Measurements from ENCODE around the gene PML.

Gene PML

DNA sequence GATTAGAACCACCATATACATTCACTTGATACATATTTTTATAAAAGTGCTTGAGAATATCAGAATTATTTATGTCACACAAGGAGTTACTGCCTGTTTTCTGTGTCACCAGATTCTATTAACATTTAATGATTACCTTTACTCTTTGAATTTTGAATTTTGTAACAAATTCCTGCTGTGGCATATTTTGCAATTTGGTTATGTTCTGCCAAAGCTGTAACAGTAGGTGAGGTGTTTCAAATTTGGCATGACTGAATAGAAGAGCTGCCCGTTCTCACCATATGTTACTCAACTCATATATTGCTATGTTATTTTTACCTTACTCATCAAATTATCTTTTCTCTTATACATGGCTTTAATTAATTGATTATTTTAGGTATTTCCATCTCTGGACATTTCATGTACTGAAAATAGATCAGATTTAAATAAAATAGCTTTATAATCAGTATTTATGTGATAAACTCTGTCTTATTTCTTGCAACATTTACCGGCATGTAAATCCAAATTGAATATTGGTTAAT is 18.9 kb downstream of the PML start:
- DNase-seq, result no peak

DNA sequence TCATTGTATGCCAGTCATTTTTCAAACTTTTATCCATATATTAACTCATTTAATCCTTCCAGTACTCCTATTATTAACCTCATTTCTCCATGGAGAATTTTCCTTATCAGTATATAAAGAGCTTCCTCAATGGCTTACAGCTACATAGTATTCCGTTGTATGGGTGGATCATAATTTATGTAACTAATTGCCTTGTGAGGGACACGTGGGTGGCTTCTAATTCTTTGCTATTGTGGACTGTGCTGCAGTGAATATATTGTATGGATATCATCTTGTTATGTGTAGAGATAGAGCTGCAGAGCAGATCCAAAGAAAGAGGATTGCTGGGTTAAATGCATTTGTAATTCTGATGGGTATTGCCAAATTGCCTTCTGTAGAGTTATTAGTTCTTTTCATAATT is 25.2 kb downstream of the PML start:
- no peak for DNase-seq

DNA sequence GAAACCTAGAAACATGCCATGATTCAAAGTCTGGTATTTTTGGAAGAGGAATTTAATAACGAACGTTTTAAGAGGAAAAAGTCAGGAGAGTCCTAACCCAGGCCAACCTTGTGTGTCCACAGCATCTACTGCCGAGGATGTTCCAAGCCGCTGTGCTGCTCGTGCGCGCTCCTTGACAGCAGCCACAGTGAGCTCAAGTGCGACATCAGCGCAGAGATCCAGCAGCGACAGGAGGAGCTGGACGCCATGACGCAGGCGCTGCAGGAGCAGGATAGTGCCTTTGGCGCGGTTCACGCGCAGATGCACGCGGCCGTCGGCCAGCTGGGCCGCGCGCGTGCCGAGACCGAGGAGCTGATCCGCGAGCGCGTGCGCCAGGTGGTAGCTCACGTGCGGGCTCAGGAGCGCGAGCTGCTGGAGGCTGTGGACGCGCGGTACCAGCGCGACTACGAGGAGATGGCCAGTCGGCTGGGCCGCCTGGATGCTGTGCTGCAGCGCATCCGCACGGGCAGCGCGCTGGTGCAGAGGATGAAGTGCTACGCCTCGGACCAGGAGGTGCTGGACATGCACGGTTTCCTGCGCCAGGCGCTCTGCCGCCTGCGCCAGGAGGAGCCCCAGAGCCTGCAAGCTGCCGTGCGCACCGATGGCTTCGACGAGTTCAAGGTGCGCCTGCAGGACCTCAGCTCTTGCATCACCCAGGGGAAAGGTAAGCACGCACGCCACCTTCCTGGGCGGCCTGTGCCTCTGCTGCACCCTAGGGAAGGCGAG is 28.4 kb downstream of the PML start:
- DNase-seq, result no peak

DNA sequence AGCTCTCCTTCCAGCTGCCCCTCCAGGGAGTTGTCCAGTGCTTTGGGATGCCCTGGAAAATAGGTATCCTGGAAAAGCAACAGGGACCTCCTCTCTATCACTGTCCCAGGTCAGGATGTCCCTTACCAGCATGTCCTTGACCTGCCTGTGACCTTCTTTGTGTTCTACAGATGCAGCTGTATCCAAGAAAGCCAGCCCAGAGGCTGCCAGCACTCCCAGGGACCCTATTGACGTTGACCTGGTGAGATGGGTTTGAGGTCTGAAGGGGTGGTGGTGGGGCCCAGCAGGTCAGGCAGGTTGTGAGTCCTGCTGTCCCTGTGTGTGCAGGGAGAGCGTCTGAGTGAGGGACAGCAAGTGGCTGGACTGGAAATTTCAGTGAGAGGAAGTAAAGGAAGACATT is 30.2 kb downstream of the PML start:
- no peak for DNase-seq

DNA sequence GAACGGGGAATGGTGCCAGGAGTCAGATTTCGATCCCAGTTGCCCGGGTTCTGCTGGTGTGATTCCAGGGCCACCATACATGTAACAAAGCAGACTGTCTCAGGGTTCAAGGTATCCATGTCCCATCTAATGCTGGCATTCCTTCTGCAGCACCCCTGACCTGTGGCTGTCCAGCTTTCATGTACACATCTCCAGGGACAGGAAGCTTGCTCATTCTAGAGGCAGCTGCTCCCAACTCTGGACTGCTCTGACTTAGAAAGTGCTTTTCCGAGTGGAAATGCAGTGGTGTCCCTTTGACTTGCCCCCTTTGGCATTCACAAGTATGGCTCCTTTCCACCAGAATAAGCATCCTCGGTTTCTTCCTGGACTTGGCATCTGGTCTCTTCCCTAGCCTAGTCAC is 30.9 kb downstream of the PML start:
- no peak for DNase-seq

DNA sequence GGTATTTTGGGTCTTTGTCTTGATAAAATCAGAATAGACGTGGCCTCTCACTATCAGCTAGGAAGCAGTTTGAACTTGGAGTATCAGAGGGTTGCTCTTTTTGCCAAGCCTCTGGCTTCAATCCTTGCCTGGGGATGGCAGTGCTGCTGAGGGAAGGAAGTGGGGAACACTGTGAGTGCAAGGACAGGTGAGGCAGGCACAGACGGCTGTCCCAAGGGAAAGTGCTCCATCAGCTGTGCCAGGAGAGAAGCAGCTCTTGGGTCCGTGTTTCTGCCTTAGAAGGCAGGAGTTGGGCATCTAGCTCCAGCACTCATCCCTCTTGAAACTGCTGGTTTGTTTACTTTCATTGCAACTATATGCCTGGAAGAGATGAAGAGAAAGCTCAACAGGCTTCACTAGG is 33.2 kb downstream of the PML start:
- no peak for DNase-seq

DNA sequence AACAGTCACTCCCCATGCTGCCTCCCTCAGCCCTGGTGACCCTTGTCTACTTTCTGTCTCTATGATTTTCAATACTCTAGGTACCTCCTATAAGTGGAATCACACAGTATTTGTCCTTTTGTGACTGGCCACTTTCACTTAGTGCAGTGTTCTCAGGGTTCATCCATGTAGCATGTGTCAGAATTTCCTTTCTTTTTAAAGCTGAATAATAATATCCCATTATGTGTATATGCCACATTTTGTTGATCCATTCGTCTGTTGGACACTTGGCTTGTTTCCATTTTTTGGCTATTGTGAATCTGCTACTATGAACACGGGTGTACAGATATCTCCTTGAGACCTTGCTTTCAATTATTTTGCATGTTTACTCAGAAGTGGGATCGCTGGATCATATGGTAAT is 34.1 kb downstream of the PML start:
- no peak for DNase-seq

DNA sequence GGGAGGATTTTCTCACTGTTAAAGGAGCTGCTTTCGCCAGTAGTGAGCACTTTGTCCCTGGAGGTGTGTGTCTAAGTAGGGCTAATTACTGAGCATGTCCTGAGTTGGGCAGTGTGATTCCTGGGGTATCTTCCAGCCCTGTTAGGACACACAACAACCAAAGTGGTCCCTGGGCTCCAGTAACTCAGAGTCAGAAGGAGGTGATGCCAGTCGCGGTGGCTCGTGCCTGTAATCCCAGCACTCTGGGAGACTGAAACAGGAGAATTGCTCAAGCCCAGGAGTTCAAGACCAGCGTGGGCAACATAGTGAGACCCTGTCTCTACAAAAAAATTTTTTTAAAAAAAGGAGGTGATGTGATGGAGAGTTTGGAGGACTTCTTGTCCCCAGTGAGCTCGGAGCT is 37.5 kb downstream of the PML start:
- DNase-seq, result no peak

DNA sequence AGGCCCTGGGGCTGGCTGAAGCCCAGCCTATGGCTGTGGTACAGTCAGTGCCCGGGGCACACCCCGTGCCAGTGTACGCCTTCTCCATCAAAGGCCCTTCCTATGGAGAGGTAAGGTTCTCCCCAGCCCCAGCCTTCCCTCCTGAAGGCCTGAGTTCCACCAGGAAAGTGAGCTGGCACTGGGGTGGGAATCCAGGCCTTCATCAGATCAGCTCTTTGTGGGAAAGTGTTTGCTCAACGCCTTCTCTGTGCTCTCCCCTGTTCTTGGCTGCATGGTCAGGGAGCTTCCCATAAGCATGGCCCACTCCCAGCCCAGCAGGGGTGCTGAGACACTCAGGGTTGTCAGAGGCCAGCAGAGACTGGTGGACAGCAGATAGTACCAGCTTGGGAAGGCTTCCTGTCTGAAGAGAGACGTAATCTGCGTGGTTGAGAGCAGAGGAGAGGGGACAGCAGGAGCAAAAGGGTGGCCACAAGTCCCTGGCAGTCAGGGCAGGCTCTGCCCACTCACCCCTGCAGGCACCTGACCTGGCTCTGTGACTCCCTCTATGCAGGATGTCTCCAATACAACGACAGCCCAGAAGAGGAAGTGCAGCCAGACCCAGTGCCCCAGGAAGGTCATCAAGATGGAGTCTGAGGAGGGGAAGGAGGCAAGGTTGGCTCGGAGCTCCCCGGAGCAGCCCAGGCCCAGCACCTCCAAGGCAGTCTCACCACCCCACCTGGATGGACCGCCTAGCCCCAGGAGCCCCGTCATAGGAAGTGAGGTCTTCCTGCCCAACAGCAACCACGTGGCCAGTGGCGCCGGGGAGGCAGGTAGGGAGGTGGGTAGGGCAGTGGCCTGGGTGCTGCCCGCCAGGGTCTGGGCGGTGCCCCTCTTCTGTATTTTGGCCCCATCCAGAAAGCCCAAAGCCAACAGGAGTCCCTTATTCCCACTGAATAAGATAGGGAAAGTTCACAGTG is 38.4 kb downstream of the PML start:
- DNase-seq, result no peak

DNA sequence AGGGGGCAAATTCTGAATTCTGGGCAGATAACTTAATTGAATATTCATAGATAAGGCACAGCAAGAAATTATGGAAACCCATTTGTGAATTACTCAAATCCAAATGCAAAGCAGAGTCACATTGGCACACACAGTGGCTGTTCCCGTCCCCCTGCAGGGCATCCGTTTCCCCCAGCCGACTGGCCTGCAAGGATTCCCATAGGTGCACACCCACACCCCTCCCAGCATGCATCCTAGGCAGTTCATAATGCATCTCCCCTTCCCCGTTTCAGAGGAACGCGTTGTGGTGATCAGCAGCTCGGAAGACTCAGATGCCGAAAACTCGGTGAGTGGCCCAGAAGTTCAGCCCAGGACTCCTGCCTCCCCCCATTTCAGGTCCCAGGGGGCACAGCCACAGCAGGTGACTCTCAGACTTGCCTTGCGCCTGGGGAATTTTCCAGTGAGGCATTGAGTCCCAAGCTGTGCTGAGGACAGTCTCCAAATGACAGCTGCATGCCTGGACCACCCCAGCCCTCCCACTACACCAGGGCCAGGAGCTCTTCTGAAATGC is 39.8 kb downstream of the PML start:
- no peak for DNase-seq

DNA sequence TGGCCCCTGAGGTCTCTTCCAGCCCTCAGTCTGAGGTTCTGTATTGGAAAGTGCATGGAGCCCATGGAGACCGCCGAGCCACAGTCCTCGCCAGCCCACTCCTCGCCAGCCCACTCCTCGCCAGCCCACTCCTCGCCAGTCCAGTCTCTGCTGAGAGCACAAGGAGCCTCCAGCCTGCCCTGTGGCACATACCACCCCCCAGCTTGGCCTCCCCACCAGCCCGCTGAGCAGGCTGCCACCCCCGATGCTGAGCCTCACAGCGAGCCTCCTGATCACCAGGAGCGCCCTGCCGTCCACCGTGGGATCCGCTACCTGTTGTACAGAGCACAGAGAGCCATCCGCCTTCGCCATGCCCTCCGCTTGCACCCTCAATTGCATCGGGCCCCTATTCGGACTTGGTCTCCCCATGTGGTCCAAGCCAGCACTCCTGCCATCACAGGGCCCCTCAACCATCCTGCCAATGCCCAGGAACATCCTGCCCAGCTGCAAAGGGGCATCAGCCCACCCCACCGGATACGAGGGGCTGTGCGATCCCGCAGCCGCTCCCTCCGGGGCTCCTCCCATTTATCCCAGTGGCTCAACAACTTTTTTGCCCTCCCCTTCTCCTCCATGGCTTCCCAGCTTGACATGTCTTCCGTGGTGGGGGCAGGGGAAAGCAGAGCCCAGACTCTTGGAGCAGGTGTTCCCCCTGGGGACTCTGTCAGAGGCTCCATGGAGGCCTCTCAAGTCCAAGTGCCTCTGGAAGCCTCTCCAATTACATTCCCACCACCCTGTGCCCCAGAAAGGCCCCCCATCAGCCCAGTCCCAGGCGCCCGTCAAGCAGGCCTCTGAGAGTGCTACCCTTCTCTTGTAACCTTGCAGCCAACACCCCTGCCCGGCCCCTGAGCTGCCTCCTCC is 40.9 kb downstream of the PML start:
- no peak for DNase-seq

DNA sequence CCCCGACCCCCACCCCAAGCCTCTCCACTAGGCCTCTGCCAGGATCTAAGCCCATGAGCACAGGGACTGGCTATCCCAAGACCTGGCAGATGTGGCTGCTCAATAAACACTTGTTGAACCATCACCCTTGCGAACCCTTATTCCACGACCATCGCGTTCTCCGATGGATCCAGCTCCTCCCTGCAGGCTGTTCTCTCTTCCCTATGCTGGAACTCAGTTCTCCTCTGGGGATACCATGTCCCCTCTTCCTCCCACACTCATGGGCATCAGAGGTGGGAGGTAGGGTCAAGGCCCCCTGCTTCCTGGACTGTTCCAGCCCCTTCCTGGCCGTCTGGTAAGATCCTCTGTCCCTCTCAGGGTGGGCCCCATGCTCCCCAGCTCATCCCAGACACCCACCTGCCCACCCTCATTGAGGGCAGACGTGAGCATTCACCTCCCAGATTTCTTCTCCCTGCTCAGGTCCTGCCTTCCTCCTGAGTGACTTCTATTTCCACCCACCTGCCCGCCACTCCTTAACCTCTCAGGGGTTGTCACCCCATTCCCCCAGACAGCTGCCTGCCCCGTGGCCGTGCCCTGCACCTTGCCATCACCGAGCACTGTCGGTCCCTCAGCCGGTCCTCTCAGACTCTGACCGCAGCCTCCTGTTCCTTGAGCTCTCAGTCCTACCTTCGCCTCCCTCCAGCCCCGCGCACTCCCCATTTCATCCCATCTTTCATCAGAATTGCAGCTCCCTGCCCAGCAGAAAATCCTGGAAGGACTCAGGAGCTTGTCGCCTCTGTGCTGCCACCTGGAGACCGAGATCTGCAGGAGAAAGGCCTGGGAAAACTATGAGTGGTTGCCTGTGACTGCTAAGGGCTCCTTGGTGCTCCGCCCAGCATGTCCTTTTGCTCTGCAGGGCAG is 42.0 kb downstream of the PML start:
- no peak for DNase-seq

DNA sequence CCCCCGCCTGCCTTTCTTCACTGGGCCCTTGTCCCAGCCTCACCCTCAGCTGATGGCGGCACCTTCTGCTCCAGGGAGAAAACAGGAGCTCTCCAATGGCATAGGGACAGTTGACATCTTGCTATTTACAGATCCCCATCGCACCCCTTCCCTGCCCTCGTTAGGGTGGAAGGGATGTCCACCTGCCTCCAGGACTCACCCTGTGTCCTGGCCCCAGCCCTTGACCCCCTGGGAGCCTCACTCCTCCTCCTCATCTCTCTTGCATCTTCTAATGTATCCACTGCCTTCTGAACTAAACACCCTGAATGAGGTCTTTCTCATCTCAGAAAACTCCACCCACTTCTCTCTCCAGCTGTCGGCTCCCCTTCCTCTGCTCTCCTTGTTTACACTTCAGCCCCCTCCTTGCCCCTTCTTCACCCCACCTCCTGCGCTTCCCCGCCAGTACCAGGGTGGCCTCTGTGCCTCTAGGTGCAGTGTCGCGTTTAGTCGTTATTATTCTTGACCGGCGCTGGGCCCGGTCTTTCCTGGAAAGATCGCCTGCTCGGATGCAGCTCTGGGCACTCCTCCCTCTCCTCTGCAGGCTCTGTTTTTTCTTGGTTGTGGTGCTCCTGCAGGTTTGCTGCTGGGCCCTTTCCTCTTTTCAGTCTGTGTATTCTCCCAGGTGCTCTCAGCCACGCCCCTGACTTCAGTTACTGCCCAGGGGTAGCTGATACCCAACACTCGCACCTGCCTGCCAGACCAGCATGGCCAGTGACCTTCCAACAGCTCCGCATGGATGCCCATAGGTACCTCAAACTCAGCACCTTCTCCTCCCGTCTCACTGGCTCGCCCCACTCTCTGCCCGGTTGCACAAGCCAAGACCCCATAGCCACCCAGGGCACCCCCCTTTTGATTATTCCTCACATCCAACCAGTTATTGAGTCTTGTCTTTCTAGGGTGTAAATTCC is 42.9 kb downstream of the PML start:
- DNase-seq, result no peak

DNA sequence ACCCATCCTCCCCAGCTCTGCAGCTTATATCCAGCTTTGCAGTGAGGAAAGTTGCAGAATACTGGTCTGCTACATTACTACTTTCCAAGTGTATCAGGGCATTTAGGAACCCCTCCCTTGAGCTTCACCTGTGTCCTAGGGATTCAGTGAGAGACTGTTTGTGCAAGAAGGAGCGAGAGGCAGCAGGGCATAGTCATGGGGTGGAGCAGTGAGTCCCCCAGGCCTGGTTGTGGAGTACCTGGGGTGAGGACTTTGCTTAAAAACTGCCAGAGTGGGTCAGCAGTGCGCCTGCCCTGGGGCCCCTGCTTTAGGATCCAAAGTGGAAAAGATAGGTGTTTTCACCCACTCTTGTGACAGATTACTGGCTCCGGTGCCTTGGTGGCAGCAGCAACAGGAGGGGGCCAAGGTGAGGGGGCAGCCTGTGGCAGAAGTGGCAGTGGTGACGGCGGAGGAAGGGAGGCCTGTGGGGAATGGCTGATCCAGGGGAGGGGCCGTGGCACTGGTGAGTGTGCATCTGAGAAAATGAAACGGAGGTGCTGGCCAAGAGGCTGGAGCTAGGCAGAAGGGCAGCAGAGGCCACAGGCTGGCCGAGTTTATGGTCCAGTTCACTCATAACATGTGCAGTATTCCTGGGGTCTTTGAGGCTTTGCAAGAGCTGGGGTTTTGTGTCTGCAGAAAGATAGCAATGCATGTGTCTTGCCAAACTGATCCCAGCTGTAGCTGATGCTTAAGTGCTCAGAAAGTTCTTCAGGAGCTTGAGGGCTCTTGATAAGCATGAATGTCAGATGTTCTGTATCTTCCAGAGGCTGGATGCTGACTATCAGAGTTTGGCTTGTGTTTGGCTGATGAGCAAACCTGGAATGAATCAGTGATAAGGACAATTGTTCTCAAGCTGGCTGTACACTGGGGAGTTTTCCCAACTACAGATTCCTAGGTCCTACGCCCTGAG is 44.5 kb downstream of the PML start:
- no peak for DNase-seq

DNA sequence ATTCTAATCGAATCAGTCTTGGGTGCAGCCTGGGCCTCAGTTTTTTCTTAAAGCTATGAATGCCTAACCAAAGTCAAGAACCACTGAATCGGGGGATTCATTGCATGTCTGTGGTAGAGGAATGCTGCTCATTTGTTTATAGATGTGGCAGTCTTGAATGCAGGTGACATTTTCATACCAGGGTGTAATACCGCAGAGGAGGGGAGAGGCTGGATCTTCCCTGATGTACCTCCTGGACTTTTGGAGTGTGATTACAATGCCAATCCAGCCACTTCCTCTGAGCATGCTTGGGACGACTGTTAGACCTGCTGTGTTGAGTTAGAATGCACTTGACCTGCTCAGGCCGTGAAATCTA is 45.1 kb downstream of the PML start:
- DNase-seq, result no peak

DNA sequence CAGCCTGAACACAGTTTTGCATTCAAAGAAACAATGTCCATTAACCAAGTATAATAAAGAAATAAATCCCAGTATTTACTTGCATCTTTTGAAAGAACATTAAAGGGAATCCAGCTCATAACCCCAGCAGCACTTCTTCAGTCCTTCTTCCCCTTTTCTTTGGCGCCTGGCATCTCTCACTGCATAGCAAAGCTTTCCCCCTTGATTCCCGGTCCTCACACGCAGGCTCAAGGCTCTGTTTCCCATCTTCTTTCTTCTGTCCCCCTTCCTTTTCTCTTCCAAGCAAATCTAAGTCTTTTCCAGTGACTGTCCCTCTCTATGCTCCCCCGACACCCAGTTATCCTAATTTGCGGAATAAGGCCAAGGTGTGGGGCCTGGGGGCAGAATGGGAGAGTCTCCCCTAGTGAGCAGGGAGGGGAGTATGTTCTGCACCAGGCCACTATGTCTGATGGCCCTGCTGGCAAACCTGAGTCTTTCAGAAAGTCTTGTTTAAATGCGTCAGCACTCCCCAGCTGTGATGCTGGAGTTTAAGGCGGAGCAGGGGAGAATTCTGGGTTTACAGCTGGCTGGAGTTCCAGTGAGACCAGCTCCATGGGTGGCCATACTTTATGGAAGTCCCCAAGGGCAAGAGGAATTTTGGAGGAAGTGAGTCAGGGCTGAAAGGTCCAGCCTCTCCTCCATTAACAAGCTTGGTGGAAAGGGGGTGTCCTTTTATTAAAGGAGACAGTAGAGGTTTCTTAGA is 45.8 kb downstream of the PML start:
- no peak for DNase-seq

DNA sequence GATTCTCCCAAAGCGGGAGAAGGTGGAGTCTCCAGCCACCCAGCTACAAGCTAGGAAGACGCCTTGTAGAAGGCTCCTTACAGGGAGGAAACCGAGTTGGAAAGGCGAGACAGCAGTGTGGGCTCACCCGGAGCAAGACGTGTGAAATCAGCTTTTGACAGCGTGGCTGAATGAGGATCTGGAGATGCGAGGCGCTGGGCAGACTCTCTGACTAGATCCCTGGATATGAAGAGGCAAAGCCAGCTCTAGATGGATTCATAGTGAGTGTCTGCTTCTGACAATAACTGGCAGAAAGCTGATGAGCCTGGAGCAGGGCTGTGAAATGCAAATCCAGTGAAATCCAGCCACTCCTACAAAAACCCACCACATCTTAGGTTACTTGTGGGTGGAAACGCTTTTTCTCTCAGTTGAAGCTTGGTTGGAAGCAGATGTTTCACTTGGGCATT is 46.8 kb downstream of the PML start:
- DNase-seq, result no peak

DNA sequence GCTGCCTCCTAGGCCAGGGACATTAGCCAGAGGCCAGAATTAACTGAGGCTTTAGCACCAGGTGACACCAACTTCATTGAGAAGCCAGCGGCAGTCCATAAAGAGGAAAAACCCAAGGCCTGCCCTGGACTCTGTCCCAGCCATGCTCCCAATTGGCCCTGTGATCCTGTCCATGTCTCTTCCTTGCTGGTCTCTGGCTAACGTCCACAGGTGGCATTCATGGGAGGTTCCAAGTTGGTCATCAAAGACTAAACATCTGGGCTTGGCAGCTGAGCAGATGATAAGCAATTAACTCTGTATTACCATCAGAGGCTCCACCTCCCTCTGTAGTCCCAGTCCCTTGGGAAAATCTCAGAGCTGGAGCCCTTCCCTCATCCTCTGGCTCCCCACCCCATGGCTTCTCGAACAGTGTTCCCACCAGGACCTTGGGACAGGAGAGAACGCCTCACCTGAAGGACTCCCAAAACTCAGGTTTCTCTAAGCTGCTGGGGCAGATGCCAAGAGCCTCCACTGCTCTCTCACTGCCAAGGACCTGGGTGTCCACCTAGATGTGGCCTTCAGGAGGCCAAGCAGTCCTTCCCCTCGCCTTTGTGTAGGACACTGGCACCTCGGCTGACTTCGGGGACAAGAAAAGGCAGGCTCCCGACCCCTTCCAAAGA is 47.4 kb downstream of the PML start:
- DNase-seq, result no peak
